ENCODE data around the gene PABPC1L.

The PABPC1L gene

DNA sequence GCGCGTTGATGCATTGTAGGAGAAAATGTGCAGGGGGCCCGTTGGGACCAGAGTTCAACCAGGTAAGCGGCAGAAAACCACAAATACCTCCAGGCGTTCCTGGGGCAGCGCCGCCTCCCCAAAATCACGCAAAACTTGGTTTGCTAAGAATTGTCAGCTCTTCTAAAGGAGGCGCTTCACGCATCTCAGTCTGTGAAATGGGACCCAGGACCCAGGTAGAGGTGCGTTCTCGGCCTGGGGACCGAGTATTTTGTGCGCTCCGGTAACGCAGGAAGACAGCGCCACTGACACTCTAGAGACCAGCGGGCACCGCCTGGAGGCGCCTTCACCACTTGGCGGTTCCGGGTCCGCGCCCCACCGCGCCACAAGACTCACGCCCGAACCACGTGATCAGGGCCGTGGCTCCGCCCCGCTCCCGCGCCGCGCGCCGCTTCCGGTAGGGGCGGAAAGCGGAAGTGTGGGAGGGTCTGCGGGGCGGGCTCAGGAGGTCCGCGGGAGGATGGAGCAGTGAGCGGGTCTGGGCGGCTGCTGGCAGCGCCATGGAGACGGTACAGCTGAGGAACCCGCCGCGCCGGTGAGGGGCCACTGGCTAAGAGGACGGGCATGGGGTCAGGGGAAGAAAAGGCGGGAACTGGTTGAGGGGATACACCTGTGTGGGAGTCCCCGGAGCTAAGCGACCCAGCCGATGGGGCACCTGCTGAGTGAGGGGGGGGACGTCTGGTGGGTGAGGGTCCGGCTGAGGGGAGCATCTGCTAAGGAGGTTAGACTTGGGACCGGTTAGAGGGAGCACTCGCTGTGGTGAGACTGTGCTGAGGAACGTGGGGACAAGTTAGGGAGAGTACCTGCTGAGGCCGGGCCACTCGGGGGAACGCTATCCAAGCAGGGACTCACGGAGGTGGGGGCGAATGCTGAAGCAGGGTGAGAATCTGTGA lies 56.4 kb downstream of the PABPC1L start, which contains the start of gene STK4:
Gene STK4, plus strand, starts transcription at position 483 of the 932 bp plus-strand sequence. Its CDS starts 57 bp downstream, at position 540.
- DNase-seq (ENCODE audit: low read depth in 3 of 3): peak; percentile 84 to 93 (median 93)

GRCh38 chr20:44967207-44967807 lies 57.4 kb downstream of the PABPC1L start:
- DNase-seq (ENCODE audit: low read depth in 3 of 3): no peak

- no peak for DNase-seq (ENCODE audit: low read depth in 3 of 3)
Observed at GRCh38 chr20:44969300-44969894, 59.5 kb downstream of the PABPC1L start.

- no peak for DNase-seq (ENCODE audit: low read depth in 3 of 3)
Observed at GRCh38 chr20:44970243-44970757, 60.4 kb downstream of the PABPC1L start.

GRCh38 chr20:44973053-44973452 lies 63.2 kb downstream of the PABPC1L start:
- no peak for DNase-seq (ENCODE audit: low read depth in 3 of 3)

- DNase-seq (ENCODE audit: low read depth in 3 of 3): no peak
Observed at GRCh38 chr20:44976698-44977097, 66.8 kb downstream of the PABPC1L start.

GRCh38 chr20:44979090-44979621 lies 69.3 kb downstream of the PABPC1L start:
- peak in 1 of 3 donors; percentile 31 for DNase-seq (ENCODE audit: low read depth in 3 of 3)

GRCh38 chr20:44981736-44982406 lies 72.0 kb downstream of the PABPC1L start:
- no peak for DNase-seq (ENCODE audit: low read depth in 3 of 3)

- no peak for DNase-seq (ENCODE audit: low read depth in 3 of 3)
Observed at GRCh38 chr20:44983093-44983674, 73.3 kb downstream of the PABPC1L start.

GRCh38 chr20:44988631-44989171 lies 78.8 kb downstream of the PABPC1L start:
- DNase-seq (ENCODE audit: low read depth in 3 of 3): no peak

Data from stimulated activated CD4-positive, alpha-beta T cell treated with anti-CD3 and anti-CD28 coated beads, TNF-alpha, amount 100 ng/mL, for 48 hours (primary cell).